Measurements from ENCODE around the gene TEAD2. TPM values are rescaled to one million over a fixed set of nuclear protein-coding genes. Genes with fewer than 3 reads are reported as not detected.

The TEAD2 gene
- polyA plus RNA-seq (ENCODE audit: insufficient read length in 3 of 3): 100 to 1,000 TPM in 1 of 3 donors, 10 to 100 TPM in 2; 88.2 to 114 (median 93.0) TPM
- long read RNA-seq, donor 1, partial matches to known transcripts: 67 of 69 reads
- long read RNA-seq, donor 1, other reads (novel, unspliced or antisense): 0 of 69 reads
- long read RNA-seq, donor 2, transcript TEAD2-201 (12 exons, 2,164 nt): major isoform, 5 of 255 reads
- long read RNA-seq, donor 2, partial matches to known transcripts: 218 of 255 reads
- long read RNA-seq, donor 2, other reads (novel, unspliced or antisense): 28 of 255 reads
- long read RNA-seq, donor 3, transcript TEAD2-201 (12 exons, 2,164 nt): major isoform, 5 of 72 reads
- long read RNA-seq, donor 3, partial matches to known transcripts: 63 of 72 reads
- long read RNA-seq, donor 3, other reads (novel, unspliced or antisense): 0 of 72 reads
- long read RNA-seq, donor 4, partial matches to known transcripts: 29 of 34 reads
- long read RNA-seq, donor 4, other reads (novel, unspliced or antisense): 0 of 34 reads
- long read RNA-seq, donor 5, partial matches to known transcripts: 21 of 29 reads
- long read RNA-seq, donor 5, other reads (novel, unspliced or antisense): 0 of 29 reads
- long read RNA-seq, donor 6, transcript TEAD2-202 (11 exons, 2,440 nt): major isoform, 7 of 50 reads
- long read RNA-seq, donor 6, partial matches to known transcripts: 41 of 50 reads
- long read RNA-seq, donor 6, other reads (novel, unspliced or antisense): 0 of 50 reads
- long read RNA-seq, donor 7, partial matches to known transcripts: 43 of 60 reads
- long read RNA-seq, donor 7, other reads (novel, unspliced or antisense): 11 of 60 reads
- long read RNA-seq, donor 8, transcript TEAD2-202 (11 exons, 2,440 nt): minor isoform, 5 of 54 reads
- long read RNA-seq, donor 8, transcript TEAD2-201 (12 exons, 2,164 nt): major isoform, 6 of 54 reads
- long read RNA-seq, donor 8, partial matches to known transcripts: 41 of 54 reads
- long read RNA-seq, donor 8, other reads (novel, unspliced or antisense): 0 of 54 reads
- long read RNA-seq, donor 9, transcript TEAD2-201 (12 exons, 2,164 nt): major isoform, 6 of 30 reads
- long read RNA-seq, donor 9, partial matches to known transcripts: 23 of 30 reads
- long read RNA-seq, donor 9, other reads (novel, unspliced or antisense): 0 of 30 reads
- long read RNA-seq, donor 10, transcript TEAD2-202 (11 exons, 2,440 nt): major isoform, 6 of 49 reads
- long read RNA-seq, donor 10, partial matches to known transcripts: 40 of 49 reads
- long read RNA-seq, donor 10, other reads (novel, unspliced or antisense): 0 of 49 reads
- long read RNA-seq, donor 11, partial matches to known transcripts: 21 of 27 reads
- long read RNA-seq, donor 11, other reads (novel, unspliced or antisense): 0 of 27 reads
- long read RNA-seq, donor 12, partial matches to known transcripts: 16 of 19 reads
- long read RNA-seq, donor 12, other reads (novel, unspliced or antisense): 0 of 19 reads
- long read RNA-seq, donor 13, transcript TEAD2-201 (12 exons, 2,164 nt): minor isoform, 5 of 141 reads
- long read RNA-seq, donor 13, transcript TEAD2-202 (11 exons, 2,440 nt): major isoform, 10 of 141 reads
- long read RNA-seq, donor 13, partial matches to known transcripts: 123 of 141 reads
- long read RNA-seq, donor 13, other reads (novel, unspliced or antisense): 0 of 141 reads
- long read RNA-seq, donor 14, transcript TEAD2-201 (12 exons, 2,164 nt): major isoform, 5 of 36 reads
- long read RNA-seq, donor 14, partial matches to known transcripts: 30 of 36 reads
- long read RNA-seq, donor 14, other reads (novel, unspliced or antisense): 0 of 36 reads
- long read RNA-seq, donor 15, partial matches to known transcripts: 0 of 2 reads
- long read RNA-seq, donor 15, other reads (novel, unspliced or antisense): 0 of 2 reads
- long read RNA-seq, donor 16, transcript TEAD2-202 (11 exons, 2,440 nt): minor isoform, 7 of 122 reads
- long read RNA-seq, donor 16, transcript TEAD2-201 (12 exons, 2,164 nt): major isoform, 8 of 122 reads
- long read RNA-seq, donor 16, partial matches to known transcripts: 96 of 122 reads
- long read RNA-seq, donor 16, other reads (novel, unspliced or antisense): 10 of 122 reads

- DNase-seq (ENCODE audit: extremely low read depth in 1 of 11, low read depth in 9 of 11, low spot score in 4 of 11): peak in 7 of 11 donors; percentile 63 to 77 (median 68)
Observed at GRCh38 chr19:49362048-49362928, at the start of gene TEAD2. TSS of gene TEAD2 (minus strand) at chr19:49362416. CDS start at chr19:49360075, 2,341 bp downstream.

GRCh38 chr19:49411681-49412326 lies 49.6 kb upstream of the TEAD2 start:
- no peak for DNase-seq (ENCODE audit: extremely low read depth in 1 of 11, low read depth in 9 of 11, low spot score in 4 of 11)

GRCh38 chr19:49409441-49410029 lies 47.3 kb upstream of the TEAD2 start:
- no peak for DNase-seq (ENCODE audit: extremely low read depth in 1 of 11, low read depth in 9 of 11, low spot score in 4 of 11)

- no peak for DNase-seq (ENCODE audit: extremely low read depth in 1 of 11, low read depth in 9 of 11, low spot score in 4 of 11)
Observed at GRCh38 chr19:49408816-49409440, 46.7 kb upstream of the TEAD2 start.

- DNase-seq (ENCODE audit: extremely low read depth in 1 of 11, low read depth in 9 of 11, low spot score in 4 of 11): no peak
Observed at GRCh38 chr19:49407482-49408015, 45.3 kb upstream of the TEAD2 start.

GRCh38 chr19:49407079-49407478 lies 44.9 kb upstream of the TEAD2 start:
- DNase-seq (ENCODE audit: extremely low read depth in 1 of 11, low read depth in 9 of 11, low spot score in 4 of 11): no peak

DNA sequence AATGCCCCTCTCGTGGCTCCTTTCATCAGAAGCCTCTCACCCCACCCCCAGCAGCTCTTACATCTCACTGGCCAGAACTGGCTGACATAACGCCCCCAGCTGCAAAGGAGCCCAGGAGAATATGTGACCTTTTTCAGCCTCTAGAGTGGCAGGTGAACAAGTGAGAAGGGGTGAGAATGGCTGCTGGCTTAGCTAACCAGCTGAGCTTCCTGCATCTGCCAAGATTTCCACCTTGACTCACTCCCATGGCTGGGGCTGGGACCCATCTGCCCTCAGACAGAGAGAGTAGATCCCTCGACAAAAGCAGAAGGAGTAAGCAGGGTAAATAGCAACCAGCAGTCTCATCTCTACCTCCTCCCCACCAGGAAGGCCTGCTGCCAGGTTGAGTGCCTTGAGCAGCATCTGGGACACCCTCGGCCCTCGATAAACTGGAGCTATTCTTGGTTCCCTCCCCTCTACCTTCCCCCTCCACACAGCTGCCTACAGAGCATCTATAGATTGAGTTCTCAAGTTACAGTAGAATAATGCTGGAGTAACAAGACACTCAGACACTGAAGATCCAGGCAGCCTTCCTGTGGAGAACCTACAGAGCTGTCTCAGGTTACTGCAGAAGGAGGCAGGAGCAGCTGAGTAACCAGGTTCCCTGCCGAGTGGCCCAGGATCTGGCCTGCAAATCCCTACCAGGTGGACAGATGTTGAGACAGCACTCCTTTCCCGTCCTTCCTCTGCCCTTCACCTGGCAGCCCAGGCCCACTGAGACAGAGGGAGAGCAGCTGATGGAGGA lies 41.4 kb upstream of the TEAD2 start:
- DNase-seq (ENCODE audit: extremely low read depth in 1 of 11, low read depth in 9 of 11, low spot score in 4 of 11): peak in 3 of 11 donors; percentile 41 to 76 (median 58)

- DNase-seq (ENCODE audit: extremely low read depth in 1 of 11, low read depth in 9 of 11, low spot score in 4 of 11): no peak
Observed at GRCh38 chr19:49400029-49400428, 37.8 kb upstream of the TEAD2 start.

DNA sequence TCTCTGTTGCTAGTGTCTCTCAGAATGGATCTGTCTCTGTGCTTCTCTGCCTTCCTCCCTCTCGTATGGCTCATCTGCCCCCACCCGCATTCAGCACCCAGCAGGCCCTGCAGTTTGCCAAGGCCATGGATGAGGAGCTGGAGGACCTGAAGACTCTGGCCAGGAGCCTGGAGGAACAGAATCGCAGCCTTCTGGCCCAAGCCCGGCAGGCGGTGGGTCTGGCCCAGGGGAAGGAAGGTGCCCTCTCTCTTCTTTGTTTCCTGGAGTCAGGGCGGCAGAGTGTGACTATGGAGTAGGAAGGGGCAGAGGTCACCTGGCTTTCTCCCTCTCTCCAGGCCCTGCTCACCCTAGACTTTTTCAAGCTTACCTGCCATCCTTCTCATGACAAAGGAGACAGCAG lies 36.7 kb upstream of the TEAD2 start:
- no peak for DNase-seq (ENCODE audit: extremely low read depth in 1 of 11, low read depth in 9 of 11, low spot score in 4 of 11)

DNA sequence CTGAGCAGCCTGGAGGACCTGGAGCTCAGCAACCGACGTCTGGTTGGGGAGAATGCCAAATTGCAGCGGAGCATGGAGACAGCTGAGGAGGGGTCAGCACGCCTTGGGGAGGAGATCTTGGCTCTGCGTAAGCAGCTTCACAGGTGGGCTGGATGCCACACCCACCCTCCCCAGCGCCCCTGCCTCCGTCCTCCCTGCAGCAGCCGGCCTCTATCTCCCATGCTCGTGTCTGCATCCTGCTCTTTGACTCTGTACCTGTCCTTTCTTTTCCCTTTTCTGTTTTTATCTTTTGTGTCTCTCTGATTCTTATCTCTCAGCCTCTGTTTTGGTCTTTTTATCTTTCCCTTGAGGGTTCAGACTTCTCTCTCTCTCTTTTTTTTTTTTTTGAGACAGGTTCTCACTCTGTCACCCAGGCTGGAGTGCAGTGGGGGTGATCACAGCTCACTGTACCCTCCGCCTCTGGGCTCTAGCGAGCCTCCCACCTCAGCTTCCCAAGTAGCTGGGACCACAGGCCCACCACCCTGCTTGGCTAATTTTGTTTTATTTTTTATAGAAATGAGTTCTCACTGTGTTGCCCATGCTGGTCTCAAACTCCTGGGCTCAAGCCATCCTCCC lies 35.9 kb upstream of the TEAD2 start:
- DNase-seq (ENCODE audit: extremely low read depth in 1 of 11, low read depth in 9 of 11, low spot score in 4 of 11): no peak

GRCh38 chr19:49396738-49397505 lies 34.7 kb upstream of the TEAD2 start:
- DNase-seq (ENCODE audit: extremely low read depth in 1 of 11, low read depth in 9 of 11, low spot score in 4 of 11): no peak

- DNase-seq (ENCODE audit: extremely low read depth in 1 of 11, low read depth in 9 of 11, low spot score in 4 of 11): no peak
Observed at GRCh38 chr19:49395581-49396407, 33.6 kb upstream of the TEAD2 start.
